DLD1 (cell line): ENCODE measurements around the gene EXD3.
"Not testable (repeated sequence)": the region's sequence is repeated elsewhere in the genome, so short reads cannot be mapped to it uniquely, and the experiment has no call there.

Experiments
- in situ Hi-C: cut with HindIII; loops from 2 replicates; pipeline ENCODE4 v1.10.0; 2017; ENCODE audit warnings: low sequenced_read_pairs

The EXD3 gene

DNA sequence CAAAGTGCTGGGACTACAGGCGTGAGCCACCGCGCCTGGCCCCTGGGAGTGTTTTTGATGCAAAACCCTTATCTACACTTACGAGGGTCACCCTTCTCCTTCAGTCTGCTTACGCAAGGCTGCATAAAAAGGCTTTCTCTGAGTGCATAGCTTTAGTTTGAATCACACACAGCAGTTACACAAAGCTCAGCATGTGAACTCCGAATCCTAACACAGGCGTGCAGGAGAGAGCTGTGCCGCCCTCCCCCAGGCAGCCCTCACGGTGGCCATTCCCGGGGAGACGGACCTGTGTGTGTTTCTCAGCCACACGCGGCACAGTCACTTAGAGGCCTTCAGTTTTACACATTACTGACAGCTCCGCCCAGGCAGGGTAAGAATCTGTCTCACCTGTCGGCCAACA lies 26.7 kb downstream of the EXD3 start:
- in situ Hi-C loops, result no loop called here

DNA sequence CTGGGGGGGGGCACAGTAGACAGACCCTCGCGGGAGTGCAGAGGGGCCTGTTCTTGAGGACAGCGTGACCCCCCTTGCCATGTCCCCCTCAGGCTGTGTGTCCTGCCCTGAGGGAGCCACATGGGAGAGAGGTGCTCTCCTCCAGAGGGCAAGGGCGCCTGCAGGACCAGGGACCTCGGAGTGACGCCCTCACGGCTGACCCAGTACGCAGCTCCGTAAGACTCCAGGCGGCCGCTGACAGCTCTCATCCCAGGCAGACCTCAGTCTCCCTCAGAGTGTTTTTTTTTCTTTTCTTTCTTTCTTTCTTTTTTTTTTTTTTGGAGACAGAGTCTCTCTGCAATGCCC lies 27.3 kb downstream of the EXD3 start:
- in situ Hi-C loops, result no loop called here

DNA sequence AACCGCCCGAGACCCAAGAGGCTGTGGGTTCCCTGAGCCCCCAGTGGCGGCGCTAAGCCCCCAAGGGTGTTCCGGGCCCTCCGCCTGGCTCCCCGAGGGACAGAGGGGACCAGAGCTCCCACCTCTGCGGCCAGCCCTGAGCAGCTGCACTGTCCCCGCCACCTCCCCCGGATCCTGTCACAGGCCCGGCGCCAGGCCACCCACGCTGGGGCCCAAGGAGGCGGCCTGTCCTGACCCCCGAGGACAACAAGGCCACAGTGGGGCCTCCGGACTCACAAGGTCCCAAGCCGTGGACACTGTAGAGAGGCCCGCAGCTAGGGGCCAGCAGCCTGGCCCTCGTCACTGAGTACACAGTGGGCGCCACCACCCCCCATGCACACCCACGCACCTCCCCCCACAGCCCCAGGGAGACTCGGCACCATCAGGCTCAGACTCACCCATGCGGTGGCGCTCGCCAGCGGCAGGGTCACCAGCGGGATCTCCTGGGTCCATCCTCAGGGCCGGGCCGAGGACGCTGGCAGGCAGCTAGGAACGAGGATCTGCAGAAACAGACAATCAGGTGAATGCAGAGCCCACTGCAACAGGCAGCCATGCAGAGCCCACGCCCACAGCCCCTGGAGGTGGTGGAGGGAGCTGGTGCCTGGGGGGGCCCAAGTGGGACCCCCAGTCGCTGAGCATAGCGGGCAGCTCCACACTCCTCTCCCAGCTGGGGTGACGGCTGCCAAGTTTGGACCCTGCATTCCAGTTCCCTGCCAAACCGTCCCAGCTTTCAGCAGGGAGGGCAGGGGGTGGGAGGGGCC lies 27.9 kb downstream of the EXD3 start:
- in situ Hi-C loops, result no loop called here

- in situ Hi-C loops, result no loop called here
Measured at GRCh38 chr9:137393176-137394150, 29.5 kb downstream of the EXD3 start.

GRCh38 chr9:137392232-137393007 lies 30.5 kb downstream of the EXD3 start:
- in situ Hi-C loops, result no loop called here

GRCh38 chr9:137391411-137391754 lies 31.6 kb downstream of the EXD3 start:
- in situ Hi-C loops, result no loop called here

DNA sequence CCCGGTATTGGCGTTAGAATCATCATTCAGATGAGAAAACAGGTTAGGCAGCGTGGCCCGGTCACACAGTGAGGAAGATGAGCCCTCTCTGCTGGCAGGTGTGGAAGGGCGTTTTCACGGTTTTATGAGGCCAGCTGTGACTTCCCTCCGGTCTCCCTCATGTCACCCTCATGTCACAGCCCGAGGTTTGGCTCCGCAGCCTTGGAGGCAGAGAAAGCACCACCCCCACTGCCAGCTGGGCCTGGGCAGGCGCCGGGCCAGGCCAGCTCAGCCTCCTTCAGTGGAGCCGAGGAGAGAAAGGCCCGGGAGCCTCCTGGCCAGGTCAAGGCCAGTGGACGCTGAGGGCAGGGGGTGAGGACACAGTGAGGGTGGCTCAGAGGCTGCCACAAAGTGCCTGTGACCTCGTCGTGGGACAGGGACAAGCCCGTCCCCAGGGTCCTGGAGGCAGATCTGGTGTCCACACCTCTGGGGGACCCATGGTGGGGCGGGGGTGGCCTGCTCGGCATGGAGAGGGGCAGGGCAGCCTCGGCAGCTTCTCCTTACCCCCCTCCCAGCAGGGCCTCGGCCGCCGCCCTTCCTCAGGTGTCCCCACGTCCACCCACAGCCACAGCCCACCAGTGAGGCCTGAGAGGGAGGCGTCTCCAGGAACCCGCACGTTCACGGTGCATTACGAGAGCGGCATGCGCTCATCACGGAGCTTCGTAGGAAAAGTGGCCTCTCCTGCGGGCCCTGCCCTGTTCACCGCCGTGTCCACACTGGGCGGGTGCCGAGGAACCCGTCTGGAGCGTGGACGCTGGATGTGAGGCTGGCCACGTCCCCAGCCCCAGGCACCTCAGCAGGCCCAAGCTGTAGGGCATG lies 32.2 kb downstream of the EXD3 start:
- in situ Hi-C loops, result no loop called here

DNA sequence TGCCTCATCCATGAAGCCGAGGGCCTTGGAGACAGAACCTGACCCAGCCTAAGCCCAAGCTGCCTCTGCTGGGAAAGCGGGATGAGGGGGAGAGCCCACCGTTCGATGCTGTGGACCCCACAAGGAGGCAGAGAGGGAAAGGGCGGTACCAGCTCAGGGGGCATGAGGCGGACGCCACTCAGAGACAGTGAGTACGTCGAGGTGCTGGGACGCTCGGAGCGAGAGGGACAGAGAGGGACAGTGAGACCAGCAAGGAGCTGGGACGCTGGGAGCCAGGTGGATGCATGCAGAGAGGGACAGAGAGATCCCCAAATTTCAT lies 33.6 kb downstream of the EXD3 start:
- in situ Hi-C loops, result no loop called here

- in situ Hi-C loops, result no loop called here
Measured at GRCh38 chr9:137388589-137389427, 34.2 kb downstream of the EXD3 start.

GRCh38 chr9:137387891-137388560 lies 34.9 kb downstream of the EXD3 start:
- in situ Hi-C loops, result no loop called here

DNA sequence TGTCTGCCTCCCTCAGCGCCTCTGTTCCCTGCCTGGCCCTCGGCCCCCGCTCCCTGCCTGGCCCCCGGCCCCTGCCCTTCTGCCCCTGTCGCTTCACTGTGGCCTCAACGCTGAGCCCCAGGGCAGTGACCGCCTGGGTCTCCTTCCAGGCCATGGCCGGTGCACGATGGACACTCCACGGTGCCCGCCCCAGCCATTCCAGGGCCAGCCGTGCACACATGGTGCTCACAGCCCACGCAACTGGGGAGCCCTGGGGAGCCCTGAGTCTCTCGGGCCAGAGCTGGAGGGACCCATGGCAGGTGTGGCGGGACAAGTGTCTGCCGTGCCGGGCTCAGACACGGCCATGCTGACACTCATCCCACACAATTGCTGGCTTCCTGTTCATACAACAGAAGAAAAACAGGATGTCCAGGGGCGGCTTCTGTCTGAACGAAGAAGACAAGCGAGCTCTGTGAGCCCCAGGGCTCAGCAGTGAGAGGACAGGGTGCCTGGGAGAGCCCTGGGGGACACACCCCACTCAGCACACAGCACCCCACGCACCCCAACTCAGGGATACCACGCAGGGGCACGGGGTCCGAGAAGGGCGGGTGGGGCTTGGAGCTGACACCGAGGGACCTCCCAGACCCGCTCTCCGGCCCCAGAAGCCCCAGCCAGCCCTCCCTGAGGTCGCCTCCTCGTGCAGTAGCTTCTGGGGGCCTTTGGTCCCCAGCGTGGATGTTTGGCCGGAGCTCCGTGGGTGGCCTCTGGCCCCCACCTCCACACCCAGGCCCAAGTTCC lies 35.7 kb downstream of the EXD3 start:
- in situ Hi-C loops, result no loop called here

DNA sequence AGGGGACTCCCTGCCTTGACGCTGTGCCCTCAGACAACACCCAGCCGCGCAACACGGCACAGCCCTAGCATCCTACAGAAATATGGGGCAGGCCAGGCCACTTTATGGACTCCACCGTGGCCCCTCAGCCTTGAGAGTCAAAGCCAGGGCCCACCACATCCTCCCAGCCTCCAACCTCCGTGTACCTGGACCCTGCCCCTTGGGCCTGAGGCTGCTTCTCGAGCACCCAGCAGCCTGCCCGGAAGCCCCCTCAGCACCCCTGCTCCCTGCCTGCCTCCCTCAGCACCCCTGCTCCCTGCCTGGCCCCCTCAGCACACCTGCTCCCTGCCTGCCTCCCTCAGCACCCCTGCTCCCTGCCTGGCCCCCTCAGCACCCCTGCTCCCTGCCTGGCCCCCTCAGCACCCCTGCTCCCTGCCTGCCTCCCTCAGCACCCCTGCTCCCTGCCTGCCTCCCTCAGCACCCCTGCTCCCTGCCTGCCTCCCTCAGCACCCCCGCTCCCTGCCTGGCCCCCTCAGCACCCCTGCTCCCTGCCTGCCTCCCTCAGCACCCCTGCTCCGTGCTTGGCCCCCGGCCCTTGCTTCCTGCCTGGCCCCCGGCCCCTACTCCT lies 36.4 kb downstream of the EXD3 start:
- in situ Hi-C loops, result not testable (repeated sequence)

DNA sequence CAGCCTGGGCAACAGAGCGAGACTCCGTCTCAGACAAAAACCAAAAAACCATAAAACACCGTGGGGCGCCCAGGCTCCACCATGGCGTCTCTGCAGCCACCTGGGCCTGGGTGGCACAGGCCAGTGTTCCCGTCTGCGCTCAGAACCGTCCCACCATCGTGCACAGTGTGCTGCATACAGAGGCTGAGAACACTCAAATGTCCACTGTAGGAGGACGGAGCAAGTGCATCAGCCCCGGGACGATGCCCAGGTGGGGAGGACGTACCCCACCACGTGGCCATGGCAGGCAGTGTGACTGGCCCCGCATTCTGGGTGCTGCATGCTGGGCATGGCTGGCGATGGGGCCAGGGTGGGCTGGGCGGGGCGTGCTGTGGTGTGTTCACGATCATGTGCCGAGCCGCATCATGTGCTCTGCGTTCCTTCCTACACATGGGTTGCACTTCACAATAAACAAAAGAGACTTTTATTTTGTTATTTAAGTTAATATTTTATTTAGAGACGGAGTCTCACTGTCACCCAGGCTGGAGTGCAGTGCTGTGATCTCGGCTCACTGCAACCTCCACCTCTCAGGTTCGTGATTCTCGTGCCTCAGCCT lies 37.8 kb downstream of the EXD3 start:
- in situ Hi-C loops, result no loop called here

DNA sequence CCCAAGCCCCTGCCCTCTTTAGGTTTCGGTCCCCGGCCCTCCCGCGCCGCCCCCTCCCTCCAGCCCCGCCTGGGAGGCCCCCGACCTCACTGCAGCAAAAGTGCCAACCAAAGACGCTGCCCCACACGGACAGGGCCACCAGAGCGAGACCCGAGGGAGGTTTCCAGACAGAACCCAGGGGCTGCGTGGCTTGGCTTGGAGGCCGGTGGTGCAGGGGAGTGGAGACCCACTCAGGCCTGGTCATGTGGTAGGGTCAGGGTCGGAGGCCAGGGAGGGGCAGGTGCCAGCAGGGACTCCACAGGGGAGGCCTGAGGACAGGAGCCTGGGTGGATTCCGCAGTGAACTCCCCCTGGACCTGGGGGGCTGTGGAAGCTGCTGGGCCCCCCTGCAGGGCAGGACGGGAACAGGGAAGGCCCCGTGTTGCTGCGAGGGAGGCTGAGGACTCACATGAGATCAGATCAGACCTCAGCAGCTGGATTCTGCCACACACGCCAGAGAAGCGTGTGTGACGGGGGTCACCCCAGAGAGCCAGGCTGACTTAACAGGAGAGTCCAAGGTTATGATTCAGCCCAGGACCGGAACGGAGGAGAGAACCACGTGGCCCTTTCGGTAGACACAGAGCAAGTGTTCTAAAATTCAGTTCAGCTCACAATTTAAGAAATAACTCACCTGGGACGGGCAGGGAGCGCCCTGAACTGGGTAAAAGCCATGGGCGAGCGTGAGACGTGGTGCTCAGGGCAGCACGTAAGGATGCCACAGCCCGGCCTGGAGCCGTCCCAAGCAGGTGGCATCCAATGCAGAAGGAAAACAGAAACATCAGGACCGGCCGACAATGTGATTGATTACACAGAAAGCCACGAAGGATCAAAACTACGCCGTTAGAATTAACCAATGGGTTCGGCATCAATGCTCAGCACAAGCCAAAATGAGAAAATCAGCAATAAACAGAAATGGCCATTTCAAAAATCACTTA lies 38.9 kb downstream of the EXD3 start:
- in situ Hi-C loops, result no loop called here

DNA sequence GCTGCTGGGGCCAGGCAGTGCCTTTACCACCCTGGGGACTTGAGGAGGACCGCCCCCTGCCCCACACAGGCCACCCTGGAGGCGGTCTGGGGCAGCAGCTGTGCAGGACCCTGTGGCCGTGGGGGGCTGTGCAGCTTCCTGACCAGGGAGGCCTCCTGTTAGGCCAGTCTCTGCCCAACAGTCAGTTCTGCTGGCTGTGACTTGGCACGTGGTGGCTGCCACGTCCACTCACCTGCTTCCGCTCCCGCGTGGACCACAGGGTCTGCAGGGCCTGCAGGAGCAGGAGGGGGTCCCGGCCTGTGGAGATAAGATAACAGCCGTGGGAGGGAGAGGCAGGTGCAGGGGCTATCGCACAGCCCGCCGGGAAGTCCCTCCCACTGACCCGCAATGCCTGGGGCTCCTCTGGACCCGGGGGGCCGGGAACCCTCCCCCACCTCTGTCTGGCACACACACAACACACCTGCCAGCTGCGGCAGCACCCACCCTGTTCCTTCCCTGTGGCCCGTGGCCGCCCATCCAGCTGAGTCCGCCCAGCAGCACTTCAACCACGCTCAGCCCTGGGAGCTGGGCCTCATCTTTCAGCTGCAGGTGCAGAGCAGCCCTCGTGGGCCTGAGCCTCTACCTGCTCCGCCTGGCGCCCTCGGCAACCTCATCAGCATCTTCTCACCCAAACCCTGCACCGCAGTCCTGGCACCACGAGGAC lies 39.7 kb downstream of the EXD3 start:
- in situ Hi-C loops, result no loop called here
